HG02970 (cell line): ENCODE results near the gene WNT2.

Source experiments
- ATAC-seq: cut with Tn5 transposase; IDR thresholded peaks from one replicate; pipeline ENCODE4 v1.9.1; 2021; ENCODE audit warnings: mild to moderate bottlenecking, moderate library complexity, moderate number of reproducible peaks; ENCODE audit not compliant: unreplicated experiment, low FRiP score

Gene WNT2

DNA sequence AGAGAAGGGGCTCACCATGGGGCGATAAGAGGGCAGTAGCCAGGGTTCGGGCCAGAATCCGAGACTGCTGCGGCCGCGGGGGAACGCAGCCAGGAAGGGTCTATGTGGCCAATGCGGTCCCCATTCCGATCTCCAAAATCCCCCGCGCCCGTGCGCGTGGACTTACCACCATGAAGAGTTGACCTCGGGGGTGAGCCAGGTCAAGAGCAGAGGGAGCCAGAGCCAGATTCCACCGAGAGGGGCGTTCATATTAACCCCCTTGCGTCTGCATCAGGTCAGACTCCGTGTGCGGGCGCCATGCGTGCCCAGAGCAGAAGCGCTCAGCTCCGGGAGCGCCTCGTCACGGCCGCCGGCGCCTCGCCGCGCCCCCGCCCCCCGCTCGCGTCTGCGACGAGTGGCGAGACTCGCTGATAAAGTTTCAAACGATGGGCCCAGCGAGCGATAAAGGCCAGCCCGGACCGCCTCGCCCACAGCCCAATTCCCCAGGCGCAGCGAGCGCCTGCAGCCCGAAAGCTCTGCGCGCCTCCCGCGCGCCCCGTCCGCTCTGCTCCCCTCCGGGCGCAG, at the start of gene WNT2:
Gene WNT2, minus strand, starts transcription at position 318 of the 564 bp plus-strand sequence. Its CDS starts 69 bp downstream, at position 249.
- no peak for ATAC-seq

DNA sequence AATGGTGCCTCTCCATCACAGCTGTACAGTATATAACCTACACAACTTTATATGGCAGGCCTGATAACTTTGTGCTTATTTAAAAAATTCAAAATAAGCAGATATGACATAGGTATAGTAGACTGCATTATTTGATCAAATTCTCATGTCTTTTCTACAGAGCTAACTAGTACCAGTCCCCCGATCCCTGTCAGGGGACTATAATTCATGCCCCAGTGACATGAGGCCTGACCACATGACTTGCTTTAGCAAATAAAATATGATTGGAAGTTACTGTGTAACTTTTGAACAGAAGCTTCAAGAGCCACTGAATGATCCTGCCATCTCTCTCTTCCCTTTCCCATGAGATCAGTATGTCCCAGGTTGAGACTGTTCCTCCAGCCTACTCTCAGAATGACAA, 49.2 kb upstream of the WNT2 start:
- no peak for ATAC-seq

DNA sequence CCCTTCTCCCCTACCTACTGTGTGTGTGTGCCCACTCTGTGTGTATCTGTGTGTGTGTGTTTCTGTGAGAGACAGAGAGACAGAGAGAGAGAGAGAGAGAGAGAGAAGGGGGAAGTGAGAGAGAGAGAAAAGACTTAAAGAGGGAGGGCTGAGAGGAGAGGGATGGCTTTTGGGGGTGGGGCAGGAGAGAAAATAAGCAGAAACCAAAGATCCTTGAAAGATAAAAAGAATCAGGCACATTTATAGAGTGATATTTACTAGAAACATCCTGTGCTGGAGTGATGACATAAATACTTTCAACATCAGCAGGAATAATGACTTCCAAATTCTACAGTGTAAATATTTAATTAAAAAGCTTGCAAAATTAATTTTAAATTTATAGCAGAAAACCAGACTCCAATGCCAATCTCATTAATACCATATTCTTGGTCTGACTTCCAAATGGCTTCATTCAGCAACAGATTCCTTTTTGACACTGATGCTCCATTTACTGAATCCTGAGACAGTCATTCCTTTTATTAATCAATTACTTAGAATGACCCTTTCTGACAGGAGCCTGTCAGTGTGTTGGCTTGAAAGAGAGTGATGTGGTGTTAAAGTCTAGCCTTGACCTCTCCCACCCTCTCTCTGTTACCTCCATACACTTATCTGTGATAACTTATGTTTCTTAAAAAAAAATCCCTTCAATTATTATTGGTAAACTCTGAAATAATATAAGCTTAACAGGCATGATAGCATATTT, 41.7 kb upstream of the WNT2 start:
- ATAC-seq: no peak

DNA sequence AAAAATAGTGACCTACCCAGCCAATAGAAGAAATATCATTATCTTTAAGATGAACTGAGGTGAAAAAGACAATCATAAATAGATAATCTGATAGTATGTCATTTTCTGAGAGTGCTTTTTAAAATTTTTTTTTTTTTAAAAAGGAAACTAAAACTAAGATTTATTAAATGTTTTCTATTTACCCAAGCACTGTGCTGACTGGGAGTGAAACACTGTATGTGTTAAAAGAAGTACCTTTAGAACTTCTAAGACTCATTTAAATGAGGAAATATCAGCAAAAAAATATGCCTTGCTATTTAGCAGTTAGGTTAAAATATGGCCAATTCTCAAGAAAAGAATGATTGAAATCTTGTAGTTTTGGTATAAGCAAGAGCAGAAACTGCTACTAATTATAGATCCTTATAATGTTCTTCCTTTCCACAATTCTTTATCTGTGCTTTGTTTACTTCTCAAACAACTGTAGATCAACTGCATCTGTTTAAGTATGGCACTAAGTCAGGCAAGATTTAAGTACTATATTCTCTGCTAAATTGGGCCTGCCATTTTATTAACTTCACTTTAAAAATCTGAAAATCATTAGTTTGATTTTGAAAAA, 39.5 kb upstream of the WNT2 start:
- no peak for ATAC-seq

DNA sequence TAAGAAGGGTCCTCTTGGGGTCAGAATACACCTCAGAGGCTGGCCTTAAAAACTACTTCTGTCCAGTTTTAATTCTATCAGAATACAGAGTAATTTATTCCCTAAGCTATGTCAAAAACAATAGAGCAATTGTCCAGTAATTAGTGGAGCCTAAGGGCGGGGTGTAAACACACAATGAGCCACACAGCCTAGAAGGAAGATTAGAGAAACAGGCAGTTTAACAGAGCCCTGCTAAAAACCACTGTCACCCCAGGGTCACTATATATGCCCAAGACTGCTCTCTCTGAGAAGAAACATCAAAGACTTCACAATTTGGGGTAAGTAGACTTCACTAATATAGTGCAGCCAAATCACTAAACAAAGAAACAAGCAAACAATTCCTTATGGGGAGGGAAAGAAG, 27.2 kb upstream of the WNT2 start:
- ATAC-seq: no peak

DNA sequence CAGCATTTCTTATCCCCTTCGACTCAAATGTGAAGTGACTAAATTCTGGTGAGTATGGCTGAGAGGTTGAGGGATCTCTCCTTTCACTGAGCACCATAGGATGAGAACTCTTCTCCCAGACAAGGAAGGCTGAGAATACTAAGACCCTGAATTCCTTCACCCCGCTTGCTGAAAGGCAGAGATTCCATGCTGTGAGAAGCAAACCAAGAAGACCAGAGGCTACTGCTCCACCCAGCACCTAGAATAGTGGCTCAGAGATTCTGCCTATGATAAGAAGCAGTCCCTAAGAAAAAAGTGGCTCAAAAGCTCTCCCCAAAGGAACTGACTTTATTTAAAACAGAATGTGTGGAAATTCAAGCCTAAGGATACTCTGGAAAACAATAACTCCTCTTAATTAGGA, 26.7 kb upstream of the WNT2 start:
- ATAC-seq: no peak

DNA sequence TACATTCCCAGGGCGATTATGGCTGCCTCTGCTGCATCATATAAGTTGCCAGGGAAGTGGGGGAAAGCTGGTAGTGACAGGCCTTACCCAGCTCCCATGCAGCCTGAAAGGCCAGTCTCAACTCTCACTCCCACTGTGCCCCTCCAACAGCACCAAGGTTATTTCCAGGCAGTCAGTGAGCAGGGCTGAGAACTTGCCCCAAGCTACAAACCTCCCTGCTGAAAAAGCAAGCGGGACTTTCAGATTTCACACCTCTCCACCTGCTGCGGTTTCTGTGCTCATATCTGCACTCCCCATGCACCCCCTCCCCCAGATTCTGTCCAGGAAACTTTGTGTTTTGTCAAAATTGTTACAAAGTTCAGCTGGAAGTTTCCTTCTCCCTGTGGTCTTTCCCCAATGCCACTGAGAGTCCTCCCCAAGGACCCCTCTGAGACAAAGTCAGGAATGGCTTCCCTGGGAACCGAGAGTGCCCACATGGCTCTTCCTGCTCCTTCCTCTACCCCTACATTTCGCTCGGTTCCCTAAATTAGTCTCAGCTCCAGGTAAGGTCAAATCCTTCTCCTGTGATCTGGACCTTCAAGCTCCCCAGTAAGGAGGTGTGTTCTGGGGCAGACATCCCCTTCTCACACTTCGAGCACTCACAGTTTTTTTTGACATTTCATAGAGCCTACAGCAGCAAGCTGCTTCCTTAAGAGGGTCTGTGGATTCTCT, 25.3 kb upstream of the WNT2 start:
- no peak for ATAC-seq

DNA sequence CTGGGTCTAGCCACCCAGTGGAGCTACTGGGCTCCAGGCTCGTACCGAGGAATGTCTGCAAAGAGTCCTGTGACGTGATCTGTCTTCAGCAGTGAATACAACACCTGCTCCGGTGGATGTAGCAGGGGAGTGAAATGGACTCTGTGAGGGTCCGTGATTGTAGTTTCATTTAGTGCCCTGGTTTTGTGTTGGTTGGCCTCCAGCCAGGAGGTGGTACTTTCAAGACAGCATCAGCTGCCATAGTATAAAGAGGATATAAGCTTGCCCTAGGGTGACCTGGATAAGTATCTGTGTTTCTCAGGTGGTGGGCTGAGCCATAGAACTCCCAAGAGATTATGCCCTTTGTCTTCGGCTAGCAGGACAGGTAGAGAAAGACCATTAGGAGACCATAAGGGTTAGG, 24.6 kb upstream of the WNT2 start:
- ATAC-seq: no peak

DNA sequence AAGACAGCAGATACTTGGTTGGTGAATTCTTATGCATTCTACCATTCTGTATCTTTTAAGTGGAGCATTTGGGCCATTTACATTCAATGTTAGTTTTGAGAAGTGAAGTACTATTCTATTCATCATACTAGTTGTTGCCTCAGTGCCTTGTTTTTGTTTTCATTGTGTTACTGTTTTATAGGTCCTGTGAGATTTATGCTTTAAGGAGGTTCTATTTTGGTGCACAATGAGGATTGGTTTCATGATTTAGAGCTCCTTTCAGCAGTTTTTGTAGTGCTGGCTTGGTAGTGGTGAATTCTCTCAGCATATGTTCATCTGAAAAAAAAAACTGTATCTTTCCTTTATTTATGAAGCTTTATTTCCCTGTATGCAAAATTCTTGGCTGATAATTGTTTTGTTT, 23.3 kb upstream of the WNT2 start:
- ATAC-seq: no peak

DNA sequence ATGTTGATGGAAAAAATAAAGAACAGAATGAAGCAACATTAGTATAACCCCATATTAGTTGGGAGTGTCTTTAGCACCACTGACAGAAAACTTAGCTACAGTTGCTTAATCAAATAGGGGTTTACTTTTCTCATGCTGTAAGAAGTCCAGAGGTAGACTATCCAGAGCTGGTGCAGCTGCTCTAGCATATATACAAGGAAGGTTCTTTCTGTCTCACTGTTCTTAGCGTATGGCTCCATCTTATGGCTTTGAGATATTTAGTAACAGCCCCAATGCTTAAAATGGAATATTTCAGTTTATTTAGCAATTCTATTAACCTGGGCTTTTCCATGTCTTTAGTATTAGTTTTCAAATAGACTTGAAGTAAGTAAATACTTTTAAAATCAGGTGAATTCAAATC, 15.2 kb upstream of the WNT2 start:
- no peak for ATAC-seq

DNA sequence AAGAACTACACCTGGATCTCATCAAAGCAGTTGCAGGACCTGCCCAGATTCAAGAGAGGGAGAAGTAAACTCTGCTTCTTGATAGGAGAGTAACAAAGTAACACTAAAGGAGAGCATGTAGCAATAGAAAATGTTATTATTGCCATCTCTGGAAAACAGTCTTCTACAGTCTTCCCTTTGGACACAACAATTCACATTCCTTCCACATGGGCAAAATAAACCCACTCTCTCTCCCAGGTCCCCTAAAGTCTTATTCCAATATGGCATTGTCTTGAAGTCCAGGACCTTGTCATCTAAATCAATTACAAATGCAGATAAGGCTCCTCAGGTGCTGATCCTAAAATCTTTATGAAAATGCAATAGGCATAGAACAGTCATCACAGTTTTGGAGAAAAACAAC, 10.3 kb upstream of the WNT2 start:
- ATAC-seq: no peak

DNA sequence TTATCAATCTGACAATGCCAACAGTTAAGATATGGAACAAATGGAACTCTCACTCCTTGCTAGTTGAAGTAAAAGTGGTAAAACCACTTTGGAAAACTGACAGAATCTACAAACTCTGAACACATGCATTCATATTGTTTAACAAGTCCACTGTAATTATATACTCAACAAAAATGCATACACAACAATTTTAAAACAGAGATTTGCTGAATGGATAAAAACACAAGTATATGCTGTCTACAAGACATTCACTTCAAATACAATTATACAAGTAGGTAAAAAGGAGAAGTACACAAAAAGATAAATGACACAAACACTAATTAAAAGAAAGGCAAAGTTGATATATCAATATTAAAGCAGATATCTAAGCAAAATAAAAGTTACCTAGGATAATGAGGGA, 9.2 kb upstream of the WNT2 start:
- ATAC-seq: no peak

DNA sequence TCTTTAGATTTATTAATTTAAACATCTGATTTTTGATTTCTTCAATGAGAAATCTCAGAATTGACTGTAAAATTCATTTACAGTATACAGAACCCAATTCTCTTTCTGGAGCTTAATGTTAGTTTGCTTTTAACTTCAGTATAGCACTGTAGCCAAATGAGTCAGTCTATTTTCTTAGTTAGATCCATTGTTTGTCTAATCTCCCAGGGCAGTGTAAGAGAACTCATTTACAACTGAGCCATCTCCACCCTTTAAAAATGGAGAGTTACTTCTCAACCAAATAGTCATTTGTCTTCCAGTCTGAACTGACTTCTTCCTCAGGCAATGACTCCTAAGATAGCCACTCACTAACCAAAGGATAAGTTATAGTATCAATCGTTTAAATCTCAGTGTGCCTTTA, 3.0 kb upstream of the WNT2 start:
- no peak for ATAC-seq

DNA sequence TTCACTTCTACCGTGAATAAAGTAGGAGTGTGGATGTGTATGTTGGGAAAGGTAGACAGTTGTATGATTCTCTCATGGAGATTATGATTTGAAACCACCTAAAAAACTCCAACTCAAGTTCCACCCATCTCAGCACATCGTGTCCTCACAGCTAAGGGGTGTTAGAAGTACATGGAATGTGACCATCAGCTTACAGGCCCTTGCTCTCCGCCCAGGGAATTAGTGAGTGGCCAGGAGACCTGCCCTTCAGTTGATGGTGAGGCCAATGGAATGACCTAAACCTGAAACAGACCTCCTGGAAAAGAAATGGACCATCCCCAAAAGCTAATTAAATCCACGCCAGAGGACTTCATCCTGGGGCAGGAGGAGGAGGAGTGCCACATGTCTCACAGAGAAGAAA, 2.1 kb upstream of the WNT2 start:
- no peak for ATAC-seq

DNA sequence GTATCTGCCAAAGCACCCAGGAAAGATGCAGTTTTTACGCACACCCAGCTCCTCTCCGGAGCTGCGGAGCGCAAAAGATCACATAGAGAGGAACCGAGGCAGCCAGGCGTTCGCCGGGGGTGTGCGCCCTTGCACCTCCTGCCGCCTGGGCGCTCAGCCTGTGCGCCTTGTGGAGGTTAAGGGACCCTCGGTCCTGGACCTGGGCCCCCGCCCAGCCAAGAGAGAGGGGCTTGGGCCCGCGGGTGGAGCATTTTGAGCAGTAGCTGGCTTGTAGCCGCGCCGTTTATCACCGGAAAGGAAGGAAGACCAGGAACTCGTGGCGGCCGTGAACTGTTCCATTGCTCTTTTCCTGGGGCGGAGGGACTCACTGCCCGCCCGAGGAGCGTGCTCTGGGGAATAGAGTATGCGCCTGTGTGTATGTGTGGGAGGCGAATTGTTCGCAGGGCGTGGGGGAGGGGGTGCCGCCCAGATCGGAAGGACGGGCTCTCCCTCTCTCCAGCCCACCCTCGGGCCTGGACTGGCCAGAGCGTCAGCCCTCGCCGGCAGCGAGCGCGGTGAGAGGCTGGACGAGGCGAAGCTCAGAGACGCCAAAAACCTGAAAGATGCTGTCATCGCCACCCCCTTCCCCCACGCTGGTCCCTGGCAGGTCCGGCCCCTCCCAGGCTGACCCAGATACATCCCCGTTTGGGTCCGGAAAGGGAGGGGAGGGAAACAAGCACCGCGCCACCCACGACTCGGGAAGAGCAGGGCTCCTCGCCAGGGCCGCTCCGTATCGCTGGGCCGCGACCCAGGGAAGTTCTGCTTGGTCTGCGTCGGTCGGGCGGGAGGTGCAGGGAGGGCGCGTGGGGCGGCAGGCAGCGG, 1.2 kb upstream of the WNT2 start:
- no peak for ATAC-seq

DNA sequence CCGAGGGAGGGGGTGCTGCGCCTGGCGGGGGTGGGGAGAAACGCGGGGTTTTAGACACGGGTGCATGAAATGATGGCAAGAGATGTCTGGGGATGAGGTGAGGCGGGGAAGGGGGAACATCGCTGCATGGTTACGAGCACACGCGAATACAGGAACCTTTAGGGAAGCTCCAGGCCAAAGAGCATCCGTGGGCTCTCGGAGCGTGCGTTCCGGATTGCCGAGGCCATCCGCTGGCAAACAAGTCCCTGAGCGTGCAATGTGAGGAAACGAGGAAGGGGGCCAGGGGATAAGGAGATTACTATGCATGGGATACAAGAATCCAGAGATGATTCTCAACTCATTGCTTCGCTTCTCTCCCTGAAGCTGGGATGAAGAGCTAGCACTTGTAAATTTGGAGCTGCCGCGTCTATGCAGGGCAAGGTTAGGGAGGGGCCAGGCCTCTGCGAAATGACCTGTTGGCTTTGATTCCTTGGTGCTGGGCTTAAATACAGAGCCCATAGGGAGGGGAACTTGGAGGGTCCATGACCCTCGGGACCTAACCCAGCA, 520 bp upstream of the WNT2 start:
- no peak for ATAC-seq

DNA sequence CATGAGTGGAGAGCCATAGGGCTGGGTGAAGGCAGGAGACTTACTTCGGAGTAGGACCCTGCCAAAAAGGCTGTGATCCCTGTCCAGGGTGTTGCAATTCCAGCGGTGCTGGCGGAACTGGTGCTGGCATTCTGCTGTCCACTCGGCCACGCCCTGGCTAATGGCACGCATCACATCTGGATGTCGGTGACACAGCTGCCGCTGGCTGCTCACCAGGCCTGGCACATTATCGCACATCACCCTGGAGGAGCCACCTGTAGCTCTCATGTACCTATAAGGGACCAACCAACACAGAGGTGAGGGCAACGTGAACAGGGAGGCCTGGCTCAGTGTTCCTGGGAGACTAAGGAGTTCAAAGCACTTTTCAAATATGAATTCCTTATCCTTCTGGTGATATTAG, 2.3 kb downstream of the WNT2 start:
- ATAC-seq: no peak

DNA sequence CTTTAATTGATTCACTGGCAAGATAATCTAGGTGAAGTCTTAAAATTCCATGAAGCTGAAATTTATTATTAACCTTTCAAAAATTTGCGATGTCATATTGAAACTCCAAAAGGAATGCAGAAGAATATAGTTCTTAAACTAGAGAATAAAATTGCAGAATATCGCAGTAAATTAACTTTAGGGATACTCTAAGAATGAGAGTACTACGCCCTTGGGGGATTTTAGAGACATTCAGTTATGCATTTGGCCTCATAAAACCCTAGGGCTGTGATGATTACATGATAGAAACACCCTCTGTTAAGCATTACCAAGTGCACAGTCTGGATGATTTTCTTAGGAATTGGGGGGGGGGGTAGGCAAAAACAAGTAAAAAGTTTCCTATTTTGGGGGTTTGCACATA, 3.7 kb downstream of the WNT2 start:
- no peak for ATAC-seq

DNA sequence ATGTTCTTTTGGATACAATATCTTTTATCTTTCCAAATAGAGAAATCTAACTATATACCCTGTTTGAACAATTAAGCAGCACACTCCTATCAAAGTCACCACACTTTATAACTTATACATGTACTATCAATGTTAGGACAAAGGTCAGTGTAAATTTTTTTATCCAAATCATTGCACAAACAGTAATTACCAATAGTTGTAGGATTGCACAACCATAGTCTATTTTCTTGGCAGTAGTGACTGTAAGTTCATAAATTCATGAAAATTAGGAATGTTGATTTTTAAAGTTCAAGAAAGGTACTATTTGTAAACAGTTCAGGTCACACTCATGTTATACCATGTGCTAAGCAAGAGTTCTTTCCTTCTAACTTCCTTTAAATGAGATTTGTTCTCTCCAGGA, 9.3 kb downstream of the WNT2 start:
- ATAC-seq: no peak
